Measurements from ENCODE around the gene ZSCAN22. TPM values are rescaled to one million over a fixed set of nuclear protein-coding genes. Genes with fewer than 3 reads are reported as not detected.

The ZSCAN22 gene
- total and polyA plus RNA-seq, 8 donors: 0.45 to 5.2 (median 1.3) TPM; not detected in 1

DNA sequence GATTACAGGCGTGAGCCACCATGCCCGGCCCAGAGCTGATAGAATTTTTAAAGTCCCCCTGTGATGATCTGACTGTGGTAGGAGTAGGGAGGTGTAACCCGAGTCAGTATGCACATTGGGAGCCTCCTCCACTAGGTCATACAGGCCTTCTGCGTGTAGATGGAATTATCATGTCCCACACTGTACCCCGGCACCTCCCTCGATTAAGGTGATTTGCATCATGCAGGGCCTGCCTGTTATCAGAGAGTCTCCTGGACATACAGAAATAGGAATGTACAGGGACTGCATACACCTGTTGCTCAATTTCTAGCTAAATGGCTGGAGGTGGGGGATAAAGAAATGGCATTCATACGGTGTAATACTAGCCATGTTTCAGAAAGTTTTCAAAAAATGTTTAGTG is 22.5 kb upstream of the ZSCAN22 start:
- intact Hi-C loops (cut with DNase I; ENCODE audit: low total_unique reads): no loop called here
- 84 to 91% (median 86%) methylated on average over 7 of the region's 7 CpGs for WGBS, 5 donors

DNA sequence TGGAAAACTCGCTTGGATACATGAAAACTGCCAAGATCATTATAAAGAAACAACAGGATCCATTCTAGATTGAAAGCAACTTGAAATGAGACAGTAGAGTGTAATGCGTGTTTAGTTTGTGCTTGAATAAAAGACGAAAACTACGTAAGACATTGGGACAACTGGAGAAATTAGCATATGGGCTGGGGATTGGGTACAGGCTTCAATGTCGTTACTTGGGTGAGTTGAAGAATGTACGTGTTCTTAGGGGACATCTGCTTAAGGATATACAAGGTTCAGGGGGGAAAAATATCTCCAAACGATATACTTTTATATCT is 22.1 kb upstream of the ZSCAN22 start:
- intact Hi-C loops (cut with DNase I; ENCODE audit: low total_unique reads): no loop called here
- H3K36me3 ChIP-seq: peaks cover 8 to 54% (median 51%) of the 10 kb centered on the region in 4 donors
- H3K9me3 ChIP-seq: peaks cover 0 to 21% (median 12%) of the 10 kb centered on the region in 4 donors
- peaks cover 9 to 42% (median 24%) of the 10 kb centered on the region in 4 donors for H3K4me1 ChIP-seq
- DNase-seq: no peak
- peak overlapping the region; percentile 62 to 93 (median 86) for H3K4me3 ChIP-seq
- H3K27me3 ChIP-seq: no peaks in the 10 kb centered on the region
- 17 to 23% (median 22%) methylated on average over 7 of the region's 7 CpGs for WGBS, 5 donors
- TF ChIP-seq, protein P1, sequence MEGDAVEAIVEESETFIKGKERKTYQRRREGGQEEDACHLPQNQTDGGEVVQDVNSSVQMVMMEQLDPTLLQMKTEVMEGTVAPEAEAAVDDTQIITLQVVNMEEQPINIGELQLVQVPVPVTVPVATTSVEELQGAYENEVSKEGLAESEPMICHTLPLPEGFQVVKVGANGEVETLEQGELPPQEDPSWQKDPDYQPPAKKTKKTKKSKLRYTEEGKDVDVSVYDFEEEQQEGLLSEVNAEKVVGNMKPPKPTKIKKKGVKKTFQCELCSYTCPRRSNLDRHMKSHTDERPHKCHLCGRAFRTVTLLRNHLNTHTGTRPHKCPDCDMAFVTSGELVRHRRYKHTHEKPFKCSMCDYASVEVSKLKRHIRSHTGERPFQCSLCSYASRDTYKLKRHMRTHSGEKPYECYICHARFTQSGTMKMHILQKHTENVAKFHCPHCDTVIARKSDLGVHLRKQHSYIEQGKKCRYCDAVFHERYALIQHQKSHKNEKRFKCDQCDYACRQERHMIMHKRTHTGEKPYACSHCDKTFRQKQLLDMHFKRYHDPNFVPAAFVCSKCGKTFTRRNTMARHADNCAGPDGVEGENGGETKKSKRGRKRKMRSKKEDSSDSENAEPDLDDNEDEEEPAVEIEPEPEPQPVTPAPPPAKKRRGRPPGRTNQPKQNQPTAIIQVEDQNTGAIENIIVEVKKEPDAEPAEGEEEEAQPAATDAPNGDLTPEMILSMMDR (IDR thresholded peaks at IDR 0.05): no peak
- no peak for TF ChIP-seq POLR2AphosphoS5 (IDR thresholded peaks at IDR 0.05)
- TF ChIP-seq POLR2A (IDR thresholded peaks at IDR 0.05): no peak
- no peak for TF ChIP-seq EP300 (IDR thresholded peaks at IDR 0.05)
- peak overlapping the region in 4 of 5 donors; percentile 90 to 93 (median 90) for H3K27ac ChIP-seq

More for the DNA sequence above, 22.5 kb upstream of the ZSCAN22 start:
- peaks cover 0 to 25% (median 15%) of the 10 kb centered on the region in 4 donors for H3K9me3 ChIP-seq
- TF ChIP-seq POLR2A (IDR thresholded peaks at IDR 0.05): no peak
- TF ChIP-seq EP300 (IDR thresholded peaks at IDR 0.05): no peak
- no peak for TF ChIP-seq POLR2AphosphoS5 (IDR thresholded peaks at IDR 0.05)
- TF ChIP-seq, protein P1 (IDR thresholded peaks at IDR 0.05): no peak
- no peaks in the 10 kb centered on the region for H3K27me3 ChIP-seq
- H3K4me3 ChIP-seq: no peak overlapping the region
- H3K4me1 ChIP-seq: peaks cover 9 to 42% (median 24%) of the 10 kb centered on the region in 4 donors
- H3K36me3 ChIP-seq: peaks cover 8 to 52% (median 51%) of the 10 kb centered on the region in 4 donors
- peak overlapping the region in 4 of 5 donors; percentile 90 to 93 (median 90) for H3K27ac ChIP-seq
- DNase-seq: no peak

DNA sequence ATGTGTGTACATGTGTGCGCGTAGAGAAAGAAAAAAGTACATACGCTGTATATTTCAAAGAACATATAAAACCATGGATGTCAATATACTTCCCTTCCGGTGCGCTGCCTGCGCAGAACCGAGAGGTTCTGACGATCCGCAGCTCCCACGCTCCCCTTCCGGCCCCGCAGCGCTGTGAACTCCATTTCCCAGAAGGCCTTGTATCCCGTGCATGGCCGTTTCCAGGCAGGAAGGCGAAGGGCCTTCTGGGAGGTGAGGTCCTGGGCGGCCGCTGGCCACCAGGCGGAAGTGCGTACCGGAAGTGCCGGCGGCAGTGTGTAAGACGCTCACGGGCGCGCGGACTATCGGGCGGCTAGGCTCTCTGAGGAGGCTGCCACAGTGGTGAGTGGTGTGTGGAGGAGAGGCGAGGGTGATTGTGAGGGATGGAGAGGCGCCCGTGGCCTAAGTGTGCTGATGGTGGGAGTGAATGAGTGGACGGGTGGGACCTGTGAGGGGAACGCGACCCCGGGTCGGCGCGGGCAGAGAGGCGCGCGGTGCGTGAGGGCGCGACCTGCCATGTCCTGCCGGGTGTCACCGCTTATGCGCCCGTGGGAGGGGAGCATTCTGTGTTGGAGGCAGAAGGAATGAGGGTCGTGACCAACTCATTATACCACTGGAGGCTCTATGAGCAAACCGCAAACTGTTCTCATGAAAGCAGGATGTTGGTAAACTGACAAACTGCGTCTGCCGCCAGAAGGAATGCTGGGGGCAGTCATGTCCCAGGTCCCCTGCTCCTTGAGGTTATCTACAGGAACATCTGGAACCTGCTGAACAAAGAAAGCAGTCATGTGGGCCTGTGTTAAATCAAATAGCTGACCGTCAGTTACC is 21.5 kb upstream of the ZSCAN22 start, which contains the start of gene ERVK3-1:
TSS of gene ERVK3-1 (plus strand) at position 313 of the 867 bp plus-strand sequence. CDS start 6,792 bp downstream, outside the sequence.
- Histone ChIP-seq H3K9me3 (peaks cover 0 to 15% (median 7%) of the 10 kb centered on the region in 4 donors), H3K27ac (peak within 1 kb of the TSS; percentile 86 to 93 (median 90)), H3K4me1 (peaks cover 9 to 42% (median 24%) of the 10 kb centered on the region in 4 donors), H3K36me3 (peaks cover 8 to 54% (median 51%) of the 10 kb centered on the region in 4 donors), H3K27me3 (no peaks in the 10 kb centered on the region), H3K4me3 (peak within 1 kb of the TSS; percentile 62 to 93 (median 86))
- intact Hi-C loops (cut with DNase I; ENCODE audit: low total_unique reads): no loop called here
- DNase-seq: peak; percentile 96 to 99
- 0 to 1% (median 1%) methylated on average over 51 to 55 of the region's 55 CpGs for WGBS, 5 donors
- peak; percentile 95 to 99 (median 98) for TF ChIP-seq POLR2AphosphoS5 (IDR thresholded peaks at IDR 0.05)
- peak in 2 of 4 donors; percentile 74 to 86 for TF ChIP-seq POLR2A (IDR thresholded peaks at IDR 0.05)
- no peak for TF ChIP-seq EP300 (IDR thresholded peaks at IDR 0.05)
- TF ChIP-seq, protein P1 (IDR thresholded peaks at IDR 0.05): peak in 5 of 7 experiments; percentile 8 to 52 (median 23)

DNA sequence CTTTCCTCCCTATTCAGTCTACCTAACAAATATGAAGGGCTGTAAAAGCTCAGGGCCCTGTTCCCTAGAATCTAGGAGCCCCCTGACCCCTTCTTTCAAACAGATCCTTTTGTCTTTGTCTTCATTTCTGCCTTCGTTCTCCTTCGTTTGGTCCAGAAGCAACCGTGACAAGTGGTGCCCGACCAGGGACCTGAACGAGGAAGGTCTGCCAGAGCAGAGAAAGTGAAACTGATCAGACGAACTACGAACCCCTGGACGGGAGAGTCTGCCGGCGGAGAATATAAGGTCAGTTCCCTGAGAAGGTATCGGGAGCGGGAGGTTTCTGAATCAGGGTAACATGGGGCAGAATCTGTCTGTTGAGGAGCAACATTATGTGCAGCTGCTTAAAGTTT is 20.9 kb upstream of the ZSCAN22 start:
- no peak for TF ChIP-seq EP300 (IDR thresholded peaks at IDR 0.05)
- no peak for TF ChIP-seq POLR2A (IDR thresholded peaks at IDR 0.05)
- no peak for TF ChIP-seq POLR2AphosphoS5 (IDR thresholded peaks at IDR 0.05)
- TF ChIP-seq, protein P1 (IDR thresholded peaks at IDR 0.05): no peak
- no peaks in the 10 kb centered on the region for H3K27me3 ChIP-seq
- WGBS, 5 donors: 30 to 60% (median 41%) methylated on average over 12 of the region's 12 CpGs
- peaks cover 0 to 9% (median 3%) of the 10 kb centered on the region in 4 donors for H3K9me3 ChIP-seq
- H3K4me1 ChIP-seq: peaks cover 9 to 42% (median 24%) of the 10 kb centered on the region in 4 donors
- DNase-seq: peak in 1 of 2 donors; percentile 20
- peaks cover 2 to 48% (median 45%) of the 10 kb centered on the region in 4 donors for H3K36me3 ChIP-seq
- H3K27ac ChIP-seq: peak overlapping the region in 4 of 5 donors; percentile 90 to 93 (median 90)
- peak overlapping the region; percentile 62 to 93 (median 86) for H3K4me3 ChIP-seq
- intact Hi-C loops (cut with DNase I; ENCODE audit: low total_unique reads): no loop called here
